Mesenchymal stem cell (in vitro differentiated cells and primary cell): ENCODE measurements around the gene DNAH11.

Experiments used
- DNase-seq: peaks from one replicate; pipeline ENCODE4 v3.0.0-alpha.2; 2013
- H2AFZ ChIP-seq: one replicate; pipeline ENCODE4 v1.6.1; 2013; ENCODE audit warnings: low read depth, mild to moderate bottlenecking, control low read depth, inconsistent platforms, low read length, moderate library complexity
- H2AK5ac ChIP-seq: 2 replicates; pipeline ENCODE4 v1.6.1; 2013; ENCODE audit warnings: low read length, moderate library complexity, mild to moderate bottlenecking, inconsistent platforms; ENCODE audit not compliant: severe bottlenecking
- H2BK120ac ChIP-seq: one replicate; pipeline ENCODE4 v1.6.1; 2013; ENCODE audit warnings: low read depth, mild to moderate bottlenecking, inconsistent platforms, low read length, moderate library complexity
- H2BK12ac ChIP-seq, 2 experiments: one replicate each; pipeline ENCODE4 v1.6.1; 2013; ENCODE audit warnings: inconsistent platforms in 2 of 2, low read length in 2 of 2, mild to moderate bottlenecking in 2 of 2, moderate library complexity in 2 of 2, control low read depth in 1 of 2
- H2BK15ac ChIP-seq: one replicate; pipeline ENCODE4 v1.6.1; 2013; ENCODE audit warnings: mild to moderate bottlenecking, low read depth, inconsistent platforms; ENCODE audit not compliant: poor library complexity, severe bottlenecking
- H2BK5ac ChIP-seq: 2 replicates; pipeline ENCODE4 v1.6.1; 2013; ENCODE audit warnings: low read depth, mild to moderate bottlenecking, low read length, control low read depth, inconsistent platforms; ENCODE audit not compliant: poor library complexity, severe bottlenecking
- H3K14ac ChIP-seq, 2 experiments: one replicate each; pipeline ENCODE4 v1.6.1; 2013; ENCODE audit warnings: inconsistent platforms in 2 of 2, low read length in 2 of 2, control low read depth in 1 of 2, mild to moderate bottlenecking in 1 of 2, moderate library complexity in 1 of 2
- H3K18ac ChIP-seq, 2 experiments: one replicate each; pipeline ENCODE4 v1.6.1; 2013; ENCODE audit warnings: inconsistent platforms in 2 of 2, low read length in 2 of 2, control low read depth in 1 of 2, low read depth in 1 of 2, mild to moderate bottlenecking in 1 of 2
- H3K23ac ChIP-seq, 2 experiments: one replicate each; pipeline ENCODE4 v1.6.1; 2013; ENCODE audit warnings: inconsistent platforms in 2 of 2, low read length in 2 of 2, mild to moderate bottlenecking in 2 of 2, moderate library complexity in 2 of 2, control low read depth in 1 of 2
- H3K27ac ChIP-seq: 2 replicates; pipeline ENCODE4 v1.5.1; 2013; ENCODE audit warnings: mild to moderate bottlenecking, moderate library complexity, low read length, control low read depth, inconsistent platforms; ENCODE audit not compliant: poor library complexity, severe bottlenecking
- H3K27me3 ChIP-seq, 2 experiments: 2 replicates each; pipeline versions ENCODE4 v1.6.1 to v1.7.0; 2013; ENCODE audit warnings: low read length in 2 of 2, mild to moderate bottlenecking in 2 of 2, moderate library complexity in 2 of 2, control low read depth in 1 of 2, inconsistent platforms in 1 of 2; ENCODE audit not compliant: control insufficient read depth in 1 of 2, insufficient read depth in 1 of 2
- H3K36me3 ChIP-seq, 2 experiments: 2 replicates each; pipeline versions ENCODE4 v1.6.1 to v1.7.0; 2013; ENCODE audit warnings: low read length in 2 of 2, control low read depth in 1 of 2, inconsistent platforms in 1 of 2, low read depth in 1 of 2, mild to moderate bottlenecking in 1 of 2; ENCODE audit not compliant: insufficient read depth in 2 of 2, control insufficient read depth in 1 of 2
- H3K4ac ChIP-seq, 2 experiments: one replicate each; pipeline ENCODE4 v1.6.1; 2013; ENCODE audit warnings: inconsistent platforms in 2 of 2, low read length in 2 of 2, mild to moderate bottlenecking in 2 of 2, moderate library complexity in 2 of 2, control low read depth in 1 of 2, low read depth in 1 of 2
- H3K4me1 ChIP-seq: 2 replicates; pipeline ENCODE4 v1.6.1; 2013; ENCODE audit warnings: low read depth, low read length, control low read depth; ENCODE audit not compliant: control insufficient read depth, insufficient read depth
- H3K4me2 ChIP-seq: 2 replicates; pipeline ENCODE4 v1.6.1; 2013; ENCODE audit warnings: low read length, mild to moderate bottlenecking, inconsistent platforms; ENCODE audit not compliant: poor library complexity, severe bottlenecking
- H3K4me3 ChIP-seq, 2 experiments: 2 replicates each; pipeline versions ENCODE4 v1.5.1 to v1.7.0; 2013; ENCODE audit warnings: low read length in 2 of 2, mild to moderate bottlenecking in 2 of 2, control low read depth in 1 of 2, low read depth in 1 of 2; ENCODE audit not compliant: insufficient read depth in 1 of 2
- H3K79me1 ChIP-seq: replicated peaks from 2 replicates; pipeline ENCODE4 v1.6.1; 2013; ENCODE audit warnings: mild to moderate bottlenecking, control low read depth, low read length, inconsistent platforms; ENCODE audit not compliant: poor library complexity, severe bottlenecking
- H3K9ac ChIP-seq: 2 replicates; pipeline ENCODE4 v1.7.0; 2013; ENCODE audit warnings: mild to moderate bottlenecking, low read length, moderate library complexity
- H3K9me3 ChIP-seq: 2 replicates; pipeline ENCODE4 v1.7.0; 2013; ENCODE audit warnings: mild to moderate bottlenecking, low read length; ENCODE audit not compliant: control insufficient read depth
- H4K8ac ChIP-seq: one replicate; pipeline ENCODE4 v1.6.1; 2013; ENCODE audit warnings: inconsistent platforms, mild to moderate bottlenecking, low read length, moderate library complexity
- H4K91ac ChIP-seq: one replicate; pipeline ENCODE4 v1.6.1; 2013; ENCODE audit warnings: mild to moderate bottlenecking, low read length, inconsistent platforms
- WGBS: methylation state at CpG from one replicate; pipeline ENCODE4 v1.1.7; 2013; ENCODE audit warnings: mixed read lengths; 5-methylcytosine and 5-hydroxymethylcytosine counted together

Gene DNAH11

GRCh38 chr7:21636694-21637093, 93.9 kb downstream of the DNAH11 start:
- H4K8ac ChIP-seq = no peak overlapping the region
- H2AK5ac ChIP-seq = no peak overlapping the region
- H3K4ac ChIP-seq = no peak overlapping the region
- H2BK5ac ChIP-seq = no peak overlapping the region
- H3K4me3 ChIP-seq = no peak overlapping the region
- no peaks in the 10 kb centered on the region for H3K27me3 ChIP-seq
- no peak overlapping the region for H3K4me2 ChIP-seq
- H3K4me1 ChIP-seq = no peaks in the 10 kb centered on the region
- H2BK15ac ChIP-seq = no peak overlapping the region
- no peak for DNase-seq
- 89% methylated on average over 3 of the region's 4 CpGs for WGBS
- H3K36me3 ChIP-seq = no peaks in the 10 kb centered on the region
- no peak overlapping the region for H3K9ac ChIP-seq
- H3K23ac ChIP-seq = no peak overlapping the region
- no peak overlapping the region for H3K14ac ChIP-seq
- H2AFZ ChIP-seq = no peak overlapping the region
- no peaks in the 10 kb centered on the region for H3K79me1 ChIP-seq
- H3K18ac ChIP-seq = no peak overlapping the region
- no peak overlapping the region for H4K91ac ChIP-seq
- H3K9me3 ChIP-seq = peaks cover 8% of the 10 kb centered on the region
- no peak overlapping the region for H2BK120ac ChIP-seq
- H2BK12ac ChIP-seq = no peak overlapping the region
- no peak overlapping the region for H3K27ac ChIP-seq

- Histone ChIP-seq H2BK120ac (no peak overlapping the region), H3K23ac (no peak overlapping the region), H3K27me3 (no peaks in the 10 kb centered on the region), H3K4me2 (no peak overlapping the region), H2BK5ac (no peak overlapping the region), H3K27ac (no peak overlapping the region), H3K14ac (no peak overlapping the region), H3K4ac (no peak overlapping the region), H2AFZ (no peak overlapping the region), H3K9me3 (peaks cover 2% of the 10 kb centered on the region), H2AK5ac (no peak overlapping the region), H3K79me1 (no peaks in the 10 kb centered on the region), H4K91ac (no peak overlapping the region), H3K4me3 (no peak overlapping the region), H3K4me1 (no peaks in the 10 kb centered on the region), H4K8ac (no peak overlapping the region), H2BK15ac (no peak overlapping the region), H3K9ac (no peak overlapping the region), H3K36me3 (no peaks in the 10 kb centered on the region), H3K18ac (no peak overlapping the region), H2BK12ac (no peak overlapping the region)
- 86% methylated on average over 3 of the region's 3 CpGs for WGBS
- no peak for DNase-seq
These were observed 96.5 kb downstream of the DNAH11 start for GRCh38 chr7:21639206-21639868.

DNA sequence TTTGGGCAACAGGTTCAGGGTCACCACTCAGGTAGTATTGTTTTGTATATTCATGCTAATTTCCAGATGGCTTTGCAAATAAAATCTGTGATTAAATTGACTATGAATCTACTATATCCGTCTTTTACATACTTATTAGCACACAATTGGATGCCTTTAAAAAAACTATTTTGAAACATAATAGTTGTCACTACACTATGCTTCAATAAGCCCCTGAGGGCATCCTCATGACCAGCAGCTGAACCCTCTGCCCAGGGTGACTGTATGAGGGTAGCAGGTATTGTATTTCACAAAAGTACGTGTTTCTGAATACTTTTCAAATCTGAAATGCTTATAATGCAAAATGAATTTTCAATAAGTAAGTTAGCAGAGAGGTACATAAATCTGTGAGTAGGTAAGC, 97.3 kb downstream of the DNAH11 start:
- Histone ChIP-seq H2BK15ac (no peak overlapping the region), H4K8ac (no peak overlapping the region), H2AK5ac (no peak overlapping the region), H3K79me1 (no peaks in the 10 kb centered on the region), H3K4me1 (no peaks in the 10 kb centered on the region), H2AFZ (no peak overlapping the region), H3K27ac (no peak overlapping the region), H3K4me2 (no peak overlapping the region), H3K9ac (no peak overlapping the region), H4K91ac (no peak overlapping the region), H3K14ac (no peak overlapping the region), H3K36me3 (no peaks in the 10 kb centered on the region), H3K23ac (no peak overlapping the region), H3K9me3 (no peaks in the 10 kb centered on the region), H2BK12ac (no peak overlapping the region), H3K4ac (no peak overlapping the region), H2BK120ac (no peak overlapping the region), H3K4me3 (no peak overlapping the region), H3K18ac (no peak overlapping the region), H2BK5ac (no peak overlapping the region), H3K27me3 (no peaks in the 10 kb centered on the region)
- DNase-seq = no peak
- no CpG with 5 or more reads among the region's 2 CpGs for WGBS

- no peak overlapping the region for H2BK15ac ChIP-seq
- H2AK5ac ChIP-seq = no peak overlapping the region
- no peak overlapping the region for H4K91ac ChIP-seq
- H4K8ac ChIP-seq = no peak overlapping the region
- no peaks in the 10 kb centered on the region for H3K4me1 ChIP-seq
- H2BK5ac ChIP-seq = no peak overlapping the region
- H3K4me3 ChIP-seq = no peak overlapping the region
- no peak overlapping the region for H2AFZ ChIP-seq
- H2BK120ac ChIP-seq = no peak overlapping the region
- WGBS = 82% methylated on average over 3 of the region's 4 CpGs
- H3K9me3 ChIP-seq = no peaks in the 10 kb centered on the region
- H2BK12ac ChIP-seq = no peak overlapping the region
- no peak overlapping the region for H3K27ac ChIP-seq
- H3K27me3 ChIP-seq = no peaks in the 10 kb centered on the region
- H3K79me1 ChIP-seq = no peaks in the 10 kb centered on the region
- no peaks in the 10 kb centered on the region for H3K36me3 ChIP-seq
- DNase-seq = no peak
- no peak overlapping the region for H3K18ac ChIP-seq
- no peak overlapping the region for H3K23ac ChIP-seq
- H3K14ac ChIP-seq = no peak overlapping the region
- no peak overlapping the region for H3K4me2 ChIP-seq
- no peak overlapping the region for H3K4ac ChIP-seq
- H3K9ac ChIP-seq = no peak overlapping the region
These were observed 98.7 kb downstream of the DNAH11 start for GRCh38 chr7:21641546-21641945.
